Measurements from ENCODE around the gene TULP4.

DNA sequence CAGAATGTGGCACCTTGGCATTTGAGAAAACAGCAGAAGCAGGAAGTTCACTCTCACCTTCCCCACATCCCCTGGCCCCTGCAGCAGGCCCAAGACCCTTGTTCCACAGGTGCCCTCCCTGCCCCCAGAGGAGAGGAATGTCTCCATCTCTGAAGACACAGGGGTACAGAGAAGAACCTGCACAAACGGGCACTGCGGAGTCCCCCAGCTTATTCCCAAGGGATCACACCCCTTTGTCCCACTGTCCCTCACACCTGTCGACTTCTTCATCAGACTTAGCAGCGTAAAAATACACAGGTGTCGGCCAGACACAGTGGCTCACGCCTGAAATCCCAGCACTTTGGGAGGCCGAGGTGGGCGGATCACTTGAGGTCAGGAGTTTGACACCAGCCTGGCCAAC, 204.8 kb downstream of the TULP4 start:
- TF ChIP-seq, protein P1, sequence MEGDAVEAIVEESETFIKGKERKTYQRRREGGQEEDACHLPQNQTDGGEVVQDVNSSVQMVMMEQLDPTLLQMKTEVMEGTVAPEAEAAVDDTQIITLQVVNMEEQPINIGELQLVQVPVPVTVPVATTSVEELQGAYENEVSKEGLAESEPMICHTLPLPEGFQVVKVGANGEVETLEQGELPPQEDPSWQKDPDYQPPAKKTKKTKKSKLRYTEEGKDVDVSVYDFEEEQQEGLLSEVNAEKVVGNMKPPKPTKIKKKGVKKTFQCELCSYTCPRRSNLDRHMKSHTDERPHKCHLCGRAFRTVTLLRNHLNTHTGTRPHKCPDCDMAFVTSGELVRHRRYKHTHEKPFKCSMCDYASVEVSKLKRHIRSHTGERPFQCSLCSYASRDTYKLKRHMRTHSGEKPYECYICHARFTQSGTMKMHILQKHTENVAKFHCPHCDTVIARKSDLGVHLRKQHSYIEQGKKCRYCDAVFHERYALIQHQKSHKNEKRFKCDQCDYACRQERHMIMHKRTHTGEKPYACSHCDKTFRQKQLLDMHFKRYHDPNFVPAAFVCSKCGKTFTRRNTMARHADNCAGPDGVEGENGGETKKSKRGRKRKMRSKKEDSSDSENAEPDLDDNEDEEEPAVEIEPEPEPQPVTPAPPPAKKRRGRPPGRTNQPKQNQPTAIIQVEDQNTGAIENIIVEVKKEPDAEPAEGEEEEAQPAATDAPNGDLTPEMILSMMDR (IDR thresholded peaks at IDR 0.05) = no peak
- no peak for TF ChIP-seq EZH2 (IDR thresholded peaks at IDR 0.05)

Data from neural progenitor cell (in vitro differentiated cells).